Suppressor macrophage treated with lipopolysaccharide for 1 hour (primary cell): ENCODE measurements around the gene GGA3.
A peak's percentile ranks its signal among the peaks of the same experiment; 100 is the strongest.
"Not testable (repeated sequence)": the region's sequence is repeated elsewhere in the genome, so short reads cannot be mapped to it uniquely, and the experiment has no call there.

Source experiments
- DNase-seq, 3 donors: peaks; one replicate each; pipeline ENCODE4 v3.0.0-alpha.2; 2020 to 2022

GGA3 gene

GRCh38 chr17:75261336-75262111, at the start of gene GGA3, which contains the start of gene MRPS7:
GGA3 (minus strand) TSS chr17:75261606; CDS start chr17:75261587, 19 bp downstream.
MRPS7 (plus strand) TSS chr17:75261879; CDS start chr17:75261901, 22 bp downstream.
- peak; percentile 97 to 99 (median 99) for DNase-seq

- peak in 2 of 3 donors; percentile 39 to 50 for DNase-seq
These were observed 47.6 kb upstream of the GGA3 start for GRCh38 chr17:75308732-75309629.

GRCh38 chr17:75307957-75308731, 46.7 kb upstream of the GGA3 start:
- no peak for DNase-seq

GRCh38 chr17:75301502-75302206, 40.2 kb upstream of the GGA3 start:
- peak; percentile 63 to 76 (median 72) for DNase-seq

- peak; percentile 88 to 94 (median 89) for DNase-seq
These were observed 39.6 kb upstream of the GGA3 start for GRCh38 chr17:75301049-75301448.

- DNase-seq, result no peak
These were observed 38.9 kb upstream of the GGA3 start for GRCh38 chr17:75300280-75300679.

- DNase-seq, result peak; percentile 89 to 98 (median 94)
These were observed 34.1 kb upstream of the GGA3 start for GRCh38 chr17:75295201-75296158.

GRCh38 chr17:75292810-75293448, 31.5 kb upstream of the GGA3 start:
- peak in 2 of 3 donors; percentile 57 to 59 for DNase-seq

- DNase-seq, result peak; percentile 83 to 87 (median 85)
These were observed 28.5 kb upstream of the GGA3 start for GRCh38 chr17:75289832-75290337.

- peak; percentile 97 to 99 (median 98) for DNase-seq
These were observed 27.9 kb upstream of the GGA3 start, which contains the start of gene SLC25A19 for GRCh38 chr17:75289115-75289831. SLC25A19 (minus strand) TSS chr17:75289433; CDS start chr17:75286764, 2,669 bp downstream.

GRCh38 chr17:75288770-75289114, 27.3 kb upstream of the GGA3 start:
- DNase-seq, result peak; percentile 55 to 65 (median 56)

- DNase-seq, result no peak
These were observed 27.0 kb upstream of the GGA3 start for GRCh38 chr17:75288359-75288758.

GRCh38 chr17:75287221-75287620, 25.8 kb upstream of the GGA3 start:
- no peak for DNase-seq

GRCh38 chr17:75285123-75285522, 23.7 kb upstream of the GGA3 start:
- no peak for DNase-seq

- DNase-seq, result not testable (repeated sequence)
These were observed 18.8 kb upstream of the GGA3 start for GRCh38 chr17:75280189-75280588.

- no peak for DNase-seq
These were observed 16.3 kb upstream of the GGA3 start for GRCh38 chr17:75277664-75278071.

GRCh38 chr17:75273977-75274708, 12.7 kb upstream of the GGA3 start:
- DNase-seq, result peak in 1 of 3 donors; percentile 45

GRCh38 chr17:75272848-75273184, 11.4 kb upstream of the GGA3 start:
- DNase-seq, result no peak
